MM.1S (cell line): ENCODE measurements around the gene CLCA1.

Experiments used
- EZH2 ChIP-seq: fragments of 300-600 bp; sonication (generic); optimal IDR thresholded peaks from 2 replicates; pipeline ENCODE3; 2017; ENCODE audit warnings: low read depth, mild to moderate bottlenecking, antibody characterized with exemption, low read length, mixed read lengths
- EZH2phosphoT487 ChIP-seq: fragments of 300-600 bp; sonication (generic); IDR thresholded peaks from 2 replicates; pipeline ENCODE4 v1.6.1; 2018; ENCODE audit warnings: antibody characterized with exemption, low read length
- TF ChIP-seq, protein P1 (sequence below): fragments of 300-600 bp; sonication (generic); IDR thresholded peaks from 2 replicates; pipeline ENCODE4 v1.5.1; 2016; ENCODE audit warnings: antibody characterized with exemption, low read length, mixed read lengths

DNA sequence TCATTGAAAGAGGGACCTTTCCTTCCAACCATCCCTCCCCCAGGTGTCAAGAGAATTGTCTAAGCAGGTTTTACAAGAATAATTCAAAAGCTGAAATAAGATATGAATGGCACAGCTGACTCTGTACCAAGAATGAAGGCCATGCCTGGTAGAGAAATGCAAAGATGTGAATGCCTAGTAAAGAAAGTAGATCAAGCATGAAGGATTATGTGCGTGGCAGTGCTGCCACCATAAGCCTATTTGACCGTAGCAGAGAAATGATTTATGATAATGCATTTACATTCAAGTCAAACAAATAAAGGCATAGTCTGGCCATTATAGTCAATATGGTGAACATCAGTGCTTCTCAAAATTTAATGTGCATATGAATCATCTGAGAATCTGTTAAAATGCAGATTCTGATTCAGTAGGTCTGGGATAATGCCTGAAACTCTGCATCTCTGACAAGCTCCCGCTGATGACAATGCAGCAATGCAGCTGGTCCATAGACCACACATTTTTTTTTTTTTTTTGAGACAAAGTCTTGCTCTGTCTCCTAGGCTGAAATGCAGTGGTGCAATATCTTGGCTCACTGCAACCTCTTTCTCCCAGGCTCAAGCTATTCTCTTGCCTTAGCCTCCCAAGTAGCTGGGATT, 61.6 kb downstream of the CLCA1 start:
- no peak for TF ChIP-seq EZH2
- TF ChIP-seq, protein P1, sequence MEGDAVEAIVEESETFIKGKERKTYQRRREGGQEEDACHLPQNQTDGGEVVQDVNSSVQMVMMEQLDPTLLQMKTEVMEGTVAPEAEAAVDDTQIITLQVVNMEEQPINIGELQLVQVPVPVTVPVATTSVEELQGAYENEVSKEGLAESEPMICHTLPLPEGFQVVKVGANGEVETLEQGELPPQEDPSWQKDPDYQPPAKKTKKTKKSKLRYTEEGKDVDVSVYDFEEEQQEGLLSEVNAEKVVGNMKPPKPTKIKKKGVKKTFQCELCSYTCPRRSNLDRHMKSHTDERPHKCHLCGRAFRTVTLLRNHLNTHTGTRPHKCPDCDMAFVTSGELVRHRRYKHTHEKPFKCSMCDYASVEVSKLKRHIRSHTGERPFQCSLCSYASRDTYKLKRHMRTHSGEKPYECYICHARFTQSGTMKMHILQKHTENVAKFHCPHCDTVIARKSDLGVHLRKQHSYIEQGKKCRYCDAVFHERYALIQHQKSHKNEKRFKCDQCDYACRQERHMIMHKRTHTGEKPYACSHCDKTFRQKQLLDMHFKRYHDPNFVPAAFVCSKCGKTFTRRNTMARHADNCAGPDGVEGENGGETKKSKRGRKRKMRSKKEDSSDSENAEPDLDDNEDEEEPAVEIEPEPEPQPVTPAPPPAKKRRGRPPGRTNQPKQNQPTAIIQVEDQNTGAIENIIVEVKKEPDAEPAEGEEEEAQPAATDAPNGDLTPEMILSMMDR = no peak
- no peak for TF ChIP-seq EZH2phosphoT487
